ENCODE results near the gene TMEM117.
A peak's percentile ranks its signal among the peaks of the same experiment; 100 is the strongest.
"Not testable (repeated sequence)": the region's sequence is repeated elsewhere in the genome, so short reads cannot be mapped to it uniquely, and the experiment has no call there.

The TMEM117 gene

DNA sequence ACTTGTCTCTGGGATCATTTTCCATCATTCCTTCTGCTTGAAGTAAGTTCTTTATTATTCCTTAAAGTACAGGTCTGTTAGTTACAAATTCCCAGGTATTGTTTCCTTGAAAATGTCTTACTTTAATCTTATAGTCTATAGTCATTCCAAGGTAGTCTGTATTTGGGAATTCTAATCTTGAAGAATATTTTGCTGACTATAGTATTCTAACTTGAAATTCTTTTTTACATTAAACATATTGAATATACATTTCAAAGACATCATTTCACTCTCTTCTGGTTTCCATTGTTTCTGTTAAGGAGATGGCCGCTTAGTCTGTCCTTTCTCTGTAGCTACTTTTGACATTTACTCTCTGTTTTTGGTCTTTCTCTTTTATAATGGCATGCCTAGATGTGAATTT is 399.8 kb downstream of the TMEM117 start:
- DNase-seq = no peak

DNA sequence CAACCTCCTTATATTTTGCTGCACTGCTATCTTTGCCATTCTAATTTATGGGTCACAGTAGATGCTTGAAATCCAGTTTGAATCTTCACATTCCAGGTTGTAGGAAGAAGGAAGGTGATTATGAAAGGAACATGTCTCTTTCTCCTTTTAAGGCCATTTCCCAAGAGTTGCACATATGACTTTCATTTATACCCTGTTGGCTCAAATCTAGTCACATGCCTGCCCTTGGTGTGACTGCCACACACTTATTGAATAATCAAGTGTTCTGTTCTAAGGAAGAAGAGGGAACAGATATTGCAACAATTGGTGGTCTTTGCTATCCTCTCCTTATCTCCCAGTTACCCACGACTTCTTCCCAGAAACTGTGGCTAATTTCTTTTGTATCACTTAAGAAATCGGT is 404.3 kb downstream of the TMEM117 start:
- no peak for DNase-seq

DNA sequence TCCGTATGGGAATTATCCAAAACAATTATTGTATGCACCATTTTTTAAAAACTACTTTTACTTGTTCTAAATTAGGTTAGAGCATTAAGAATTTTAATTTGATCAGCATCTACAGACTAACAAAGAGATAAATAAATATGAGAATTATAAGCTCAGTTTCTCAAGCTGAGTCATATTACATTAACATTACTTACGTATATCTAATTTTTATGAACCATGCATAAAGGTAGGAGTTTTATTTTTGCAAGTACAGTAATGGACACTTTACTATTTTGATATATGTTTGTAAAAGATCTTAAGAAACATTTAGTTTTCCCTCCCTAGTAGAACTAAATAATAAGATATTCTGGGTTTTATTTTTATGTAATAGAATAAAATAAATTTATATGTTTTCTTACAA is 410.1 kb downstream of the TMEM117 start:
- DNase-seq = no peak

DNA sequence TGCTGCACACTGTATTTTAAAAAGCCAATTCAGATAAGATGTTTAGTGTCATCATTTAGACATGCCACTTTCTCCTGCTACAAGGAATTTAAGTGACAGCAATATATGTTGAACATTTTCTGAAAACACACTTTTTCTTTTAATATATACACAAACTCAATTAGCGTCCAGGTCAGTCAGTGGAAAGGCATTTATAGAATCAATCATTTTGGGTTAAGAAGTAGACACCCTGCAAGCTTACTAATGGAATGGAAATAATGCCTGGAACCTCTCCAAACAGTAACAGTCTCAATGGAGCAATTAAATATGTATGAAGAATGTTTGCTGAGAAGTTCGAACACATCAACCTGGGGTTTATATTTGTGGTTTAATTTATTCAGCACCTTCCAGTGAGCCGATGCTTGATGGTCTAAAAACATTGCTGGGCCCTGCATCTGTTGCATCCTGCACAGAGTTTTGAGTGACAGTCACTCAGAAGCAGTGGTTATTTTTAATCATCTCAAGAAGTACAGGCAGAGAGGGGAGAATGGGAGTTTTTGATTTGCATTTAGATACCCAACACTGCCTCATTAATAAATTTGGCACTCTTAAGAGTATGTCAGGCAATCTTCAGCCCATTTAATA is 410.7 kb downstream of the TMEM117 start:
- no peak for DNase-seq

DNA sequence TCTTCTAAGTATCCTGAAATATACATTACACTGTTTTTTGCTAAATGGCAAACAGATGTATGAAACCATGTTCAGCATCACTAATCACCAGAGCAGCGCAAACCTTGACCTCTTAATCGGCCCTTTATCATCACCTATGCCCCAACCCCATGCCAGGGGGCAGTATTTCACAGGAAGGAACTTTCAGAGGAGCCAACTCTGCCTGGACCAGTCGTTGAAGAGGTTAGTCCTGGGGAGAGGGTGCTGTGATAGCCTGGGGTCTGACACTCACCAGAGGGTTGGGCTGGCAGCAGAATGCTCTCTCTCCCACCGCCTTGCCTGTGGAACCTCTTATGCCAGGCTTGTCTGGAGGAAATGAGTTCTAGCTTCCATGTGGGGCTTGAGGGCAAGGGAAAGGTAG is 411.7 kb downstream of the TMEM117 start:
- DNase-seq = no peak

DNA sequence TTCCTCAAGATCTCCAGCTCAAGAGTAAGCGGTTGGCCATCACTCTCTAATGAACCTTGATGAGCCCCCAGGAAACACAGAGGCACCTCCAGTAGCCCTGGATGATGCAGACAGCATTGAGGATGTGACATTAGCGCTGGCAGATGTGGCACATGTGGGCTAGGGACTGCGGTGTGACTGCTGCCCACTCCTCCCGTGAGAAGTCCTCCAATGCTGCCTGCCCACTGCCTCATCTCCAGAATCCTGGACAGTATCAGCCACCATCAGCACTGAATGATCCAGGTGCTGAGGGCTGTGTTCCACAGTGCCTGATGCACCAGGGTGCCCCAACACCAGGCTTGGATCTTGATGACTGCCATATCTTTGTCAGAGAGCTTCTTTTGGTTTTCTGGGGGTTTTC is 412.6 kb downstream of the TMEM117 start:
- DNase-seq = no peak

DNA sequence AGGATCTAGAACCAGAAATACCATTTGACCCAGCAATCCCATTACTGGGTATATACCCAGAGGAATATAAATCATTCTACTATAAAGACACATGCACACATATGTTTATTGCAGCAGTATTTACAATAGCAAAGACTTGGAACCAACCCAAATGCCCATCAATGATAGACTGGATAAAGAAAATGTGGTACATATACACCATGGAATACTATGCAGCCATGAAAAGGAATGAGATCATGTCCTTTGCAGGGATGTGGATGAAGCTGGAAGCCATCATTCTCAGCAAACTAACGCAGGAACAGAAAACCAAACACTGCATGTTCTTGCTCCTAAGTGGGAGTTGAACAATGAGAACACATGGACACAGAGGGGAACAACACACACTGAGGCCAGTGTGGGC is 414.6 kb downstream of the TMEM117 start:
- not testable (repeated sequence) for DNase-seq

DNA sequence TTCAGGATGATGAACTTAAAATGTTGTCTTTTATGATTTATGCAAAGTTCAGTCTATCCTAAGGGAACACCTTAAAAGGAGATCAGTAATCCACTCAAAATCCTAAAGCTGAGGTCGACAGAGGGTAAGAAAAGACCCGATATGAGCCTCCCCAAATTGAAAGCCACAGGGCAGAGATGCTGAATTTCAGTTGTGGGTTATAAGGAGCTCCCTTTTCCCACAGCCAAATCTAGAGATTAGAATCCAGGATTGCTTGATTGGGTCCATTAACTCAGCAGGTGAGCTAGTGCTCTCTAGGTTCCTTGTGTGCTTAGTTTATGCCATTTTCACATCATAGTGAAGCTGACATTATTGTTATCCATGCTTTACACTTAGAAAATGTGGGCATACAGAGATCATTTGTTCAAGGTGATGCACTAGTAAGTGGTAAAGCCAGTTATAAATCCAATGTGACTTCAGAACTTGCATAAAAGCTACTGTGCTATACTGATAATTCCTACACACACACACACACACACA is 417.5 kb downstream of the TMEM117 start:
- peak in 1 of 2 experiments; percentile 43 for DNase-seq

DNA sequence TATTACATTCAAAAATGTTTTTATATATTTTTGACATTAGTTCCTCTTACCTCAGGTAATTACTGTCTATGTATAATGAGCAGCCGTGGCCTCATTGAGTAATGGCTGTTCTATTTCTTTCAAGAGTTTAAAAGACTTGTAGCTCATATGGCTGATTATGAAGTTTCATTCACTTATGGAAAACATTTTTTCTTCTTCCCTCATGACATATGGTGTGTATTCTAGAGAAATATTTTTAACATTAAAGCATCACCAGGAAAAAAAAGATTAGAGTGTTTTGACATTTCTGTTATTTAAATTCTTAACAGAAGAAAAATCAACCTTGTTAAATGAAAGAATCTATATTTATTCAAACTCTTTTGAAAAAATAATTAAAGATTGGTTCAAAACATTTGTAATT is 422.4 kb downstream of the TMEM117 start:
- no peak for DNase-seq

DNA sequence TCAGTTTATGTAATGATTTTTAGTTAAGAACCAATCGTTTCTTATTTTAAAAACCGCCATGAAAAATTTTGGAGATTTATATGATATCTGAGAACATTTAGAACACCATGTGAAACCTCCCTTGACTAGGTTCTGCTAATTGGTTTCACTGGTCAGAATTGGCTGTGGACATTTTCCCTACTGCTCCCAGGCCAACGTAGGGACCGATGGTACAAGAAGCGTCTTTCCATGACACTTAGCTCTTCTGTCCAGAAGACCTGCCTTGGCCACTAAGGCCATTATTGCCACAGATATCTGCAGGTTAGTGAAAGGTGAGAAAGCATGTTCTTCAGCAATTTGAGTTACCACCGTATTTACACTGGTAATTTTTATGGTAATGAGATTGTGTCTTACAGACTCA is 424.0 kb downstream of the TMEM117 start:
- DNase-seq = no peak

DNA sequence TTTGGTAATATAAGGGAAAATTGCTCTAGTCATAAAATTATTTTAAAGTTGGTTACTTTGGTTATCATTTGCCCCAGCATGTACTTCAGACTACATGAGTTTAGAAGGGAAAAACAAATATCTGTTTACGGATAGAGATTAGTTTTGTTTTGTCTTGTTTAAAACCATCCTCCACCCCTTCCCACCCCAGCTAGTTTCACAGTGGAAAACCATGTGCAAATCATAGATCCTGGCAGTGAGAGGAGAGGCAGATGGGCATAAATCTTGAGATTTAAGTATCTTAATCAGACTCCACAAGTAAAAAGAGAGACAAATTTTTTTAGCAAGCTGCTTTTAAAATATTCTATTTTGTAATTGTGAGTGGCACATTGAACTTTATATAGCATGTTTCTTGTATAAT is 424.7 kb downstream of the TMEM117 start:
- no peak for DNase-seq

DNA sequence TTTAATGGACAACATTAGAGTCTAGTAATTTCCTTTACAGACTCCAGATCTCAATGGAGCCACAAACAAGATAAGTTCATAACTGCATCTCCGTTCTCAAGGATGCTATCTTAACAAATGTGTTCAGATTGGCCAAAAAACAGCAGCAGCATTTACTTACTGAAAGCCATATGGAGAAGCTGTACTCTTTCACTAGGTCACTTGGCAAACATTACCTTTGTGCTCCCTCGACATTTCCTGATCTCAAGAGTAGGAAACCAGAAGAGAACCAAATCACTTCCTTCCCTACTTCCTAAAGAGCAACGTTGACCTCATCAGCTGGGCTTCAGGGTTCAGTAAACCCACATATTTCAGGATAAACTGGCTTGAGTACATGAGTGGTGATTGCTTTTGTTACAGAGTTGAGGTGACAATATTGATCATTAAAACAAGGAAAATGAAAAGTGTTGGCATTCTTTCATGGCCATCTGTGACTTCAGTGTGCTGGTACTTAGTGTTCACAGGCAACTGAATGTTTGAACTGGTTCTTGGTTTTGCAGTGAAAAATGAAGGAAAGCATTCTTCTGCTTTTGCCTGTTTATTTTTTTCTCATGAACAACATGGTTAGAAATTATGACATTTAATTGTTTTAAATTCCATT is 449.6 kb downstream of the TMEM117 start:
- no peak for DNase-seq

DNA sequence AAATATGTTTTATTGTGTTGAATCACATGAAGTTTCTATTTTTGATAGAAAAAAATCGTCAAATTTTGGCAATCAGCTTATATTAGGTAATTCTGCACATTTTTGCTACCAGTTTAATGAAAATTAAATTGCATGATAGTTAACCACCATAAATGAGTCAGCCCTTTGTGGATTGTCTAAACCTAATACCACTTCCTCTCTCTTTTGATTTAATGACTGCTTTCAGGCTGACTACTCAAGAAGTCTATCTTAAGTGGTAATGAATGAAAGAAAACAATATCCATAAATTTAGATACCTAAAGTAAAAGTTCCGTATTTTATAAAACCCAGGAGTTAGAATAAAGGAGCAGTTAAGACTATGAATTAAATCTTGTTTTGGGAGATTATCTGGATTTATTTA is 450.5 kb downstream of the TMEM117 start:
- DNase-seq = no peak

DNA sequence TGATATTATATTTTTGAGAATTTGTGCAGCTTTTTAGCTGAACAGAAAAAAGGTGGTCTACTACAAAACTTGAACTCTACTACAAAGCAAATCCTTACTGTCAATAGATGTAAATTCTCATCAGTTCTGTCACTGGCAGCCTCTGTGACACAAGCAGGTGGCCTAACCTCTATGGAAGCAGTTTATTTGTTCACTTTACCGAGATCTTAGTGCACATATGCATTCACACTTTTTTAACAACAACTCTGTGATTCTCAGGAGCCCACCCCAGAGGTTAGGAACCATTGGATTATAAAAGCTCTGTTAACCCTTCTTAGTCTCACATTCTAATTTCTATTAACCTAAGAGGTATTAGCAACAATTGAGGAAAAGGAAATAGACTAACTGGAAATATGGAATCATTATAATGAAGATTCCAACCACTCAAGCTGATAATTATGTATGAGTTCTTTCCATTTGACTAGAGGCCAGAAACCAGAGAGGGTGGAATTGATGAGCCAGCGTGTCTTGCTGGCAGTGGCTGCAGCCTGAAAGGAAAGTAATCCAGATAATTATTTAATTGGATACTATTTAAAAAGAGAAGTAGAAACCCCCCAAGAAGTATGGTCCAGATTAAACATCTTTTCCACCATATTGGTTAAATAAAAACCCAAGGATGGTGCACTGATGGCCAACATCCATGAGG is 451.1 kb downstream of the TMEM117 start:
- DNase-seq = no peak

DNA sequence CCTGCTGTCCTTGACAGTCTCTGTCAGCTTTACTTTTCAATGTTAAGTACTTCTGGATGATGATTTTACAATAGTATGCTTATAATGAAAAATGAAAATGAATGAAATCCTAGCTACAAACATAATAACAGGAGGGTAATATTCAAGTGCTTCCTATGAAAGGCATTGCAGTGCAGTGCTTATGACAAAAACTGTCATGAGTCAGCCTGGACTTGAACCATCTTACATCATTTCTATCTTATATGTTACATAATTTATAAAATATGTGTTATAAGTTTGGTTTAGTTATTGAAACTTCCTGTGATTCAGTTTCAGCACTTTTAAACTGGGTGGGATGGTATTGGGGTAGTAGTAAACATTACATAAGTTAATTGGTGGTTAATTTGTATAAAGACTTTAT is 451.7 kb downstream of the TMEM117 start:
- no peak for DNase-seq

DNA sequence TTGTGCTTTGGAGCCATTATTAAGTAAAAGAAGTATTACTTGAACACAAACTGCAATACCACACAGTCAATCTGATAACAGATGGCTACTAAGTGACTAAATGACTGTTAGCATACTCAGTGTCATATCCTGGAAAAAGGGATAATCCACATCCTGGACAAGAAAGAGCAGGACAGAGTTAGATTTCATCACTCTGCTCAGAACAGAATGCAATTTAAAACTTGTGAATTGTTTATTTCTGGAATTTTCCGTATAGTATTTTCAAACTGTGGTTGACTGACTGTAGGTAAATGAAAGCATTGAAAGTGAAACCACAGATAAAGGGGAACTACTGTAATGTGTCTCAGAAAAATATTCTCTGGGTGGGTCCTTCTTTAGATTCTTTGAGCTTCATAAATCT is 458.8 kb downstream of the TMEM117 start:
- no peak for DNase-seq

DNA sequence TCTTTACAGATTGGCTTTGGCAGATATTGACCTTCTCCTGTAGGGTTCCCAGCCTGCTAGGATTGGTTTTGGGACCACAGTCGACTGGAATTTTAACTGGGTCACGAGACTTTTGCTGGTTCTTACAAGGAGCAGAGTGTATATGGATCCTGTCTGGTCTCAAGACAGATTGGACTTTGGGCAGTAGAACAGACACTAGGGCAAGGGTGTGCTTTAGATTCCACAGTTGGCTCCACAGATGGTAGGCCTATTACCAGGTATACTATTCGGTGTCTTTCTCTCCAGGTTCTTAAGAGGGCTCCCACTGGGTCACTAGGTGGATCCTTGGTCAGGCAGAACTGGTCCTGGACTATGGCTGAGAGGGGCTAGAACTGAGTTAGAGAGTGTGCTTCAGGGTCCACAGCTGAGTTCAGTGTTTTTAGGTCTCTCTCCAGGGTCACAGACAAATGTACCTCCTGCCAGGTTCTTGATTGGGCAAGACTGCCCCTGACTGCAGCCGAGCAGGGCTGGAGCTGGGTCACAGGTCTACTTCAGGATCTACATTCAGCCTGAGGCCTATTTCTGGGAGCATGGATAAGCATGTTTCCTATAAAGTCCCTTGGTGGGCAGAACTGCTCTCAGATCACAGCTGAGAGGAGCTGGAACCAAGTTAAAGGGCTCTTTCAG is 460.2 kb downstream of the TMEM117 start:
- DNase-seq = no peak

DNA sequence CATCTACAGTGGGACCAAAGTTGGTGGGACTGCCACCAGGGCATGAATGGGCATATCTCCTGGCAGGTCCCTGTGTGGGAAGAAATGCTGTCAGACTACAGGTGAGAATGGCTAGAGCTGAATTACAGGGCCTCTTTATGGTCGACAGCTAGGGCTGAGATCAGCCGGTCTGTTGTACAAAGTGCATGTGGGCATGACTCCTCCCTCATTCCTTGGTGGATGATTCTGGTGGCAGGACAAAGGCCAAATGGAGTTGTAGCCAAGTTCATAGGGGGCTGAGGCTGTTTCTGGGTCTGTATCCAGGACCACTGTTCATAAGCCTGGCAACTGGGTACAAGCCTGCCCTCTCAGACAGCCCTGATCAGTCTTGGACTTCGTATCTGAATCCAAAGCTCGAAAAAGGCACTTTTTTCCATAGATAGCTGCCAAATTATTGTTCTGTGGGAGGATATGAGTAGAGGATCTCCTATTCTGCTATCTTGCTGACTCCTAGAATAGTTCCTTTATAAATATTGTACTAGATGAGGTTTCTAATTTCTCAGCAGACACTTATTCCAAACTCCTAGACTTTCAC is 460.8 kb downstream of the TMEM117 start:
- DNase-seq = no peak

DNA sequence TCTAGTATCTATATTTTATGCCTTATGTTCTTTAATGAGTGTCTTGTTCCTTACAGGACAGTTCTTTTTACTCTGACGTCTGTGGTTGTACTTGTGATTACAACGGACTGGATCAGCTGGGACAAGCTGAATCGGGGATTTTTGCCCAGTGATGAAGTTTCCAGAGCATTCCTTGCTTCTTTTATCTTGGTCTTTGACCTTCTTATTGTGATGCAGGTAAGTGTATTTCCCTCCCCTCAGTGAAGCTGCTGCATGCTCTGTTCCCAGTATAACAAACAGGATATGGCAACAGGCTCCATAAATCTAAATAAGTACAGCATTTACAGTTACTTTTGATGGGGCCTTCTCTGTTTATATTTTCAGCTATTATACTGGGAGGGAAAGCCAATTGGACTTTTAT is 463.6 kb downstream of the TMEM117 start:
- no peak for DNase-seq

DNA sequence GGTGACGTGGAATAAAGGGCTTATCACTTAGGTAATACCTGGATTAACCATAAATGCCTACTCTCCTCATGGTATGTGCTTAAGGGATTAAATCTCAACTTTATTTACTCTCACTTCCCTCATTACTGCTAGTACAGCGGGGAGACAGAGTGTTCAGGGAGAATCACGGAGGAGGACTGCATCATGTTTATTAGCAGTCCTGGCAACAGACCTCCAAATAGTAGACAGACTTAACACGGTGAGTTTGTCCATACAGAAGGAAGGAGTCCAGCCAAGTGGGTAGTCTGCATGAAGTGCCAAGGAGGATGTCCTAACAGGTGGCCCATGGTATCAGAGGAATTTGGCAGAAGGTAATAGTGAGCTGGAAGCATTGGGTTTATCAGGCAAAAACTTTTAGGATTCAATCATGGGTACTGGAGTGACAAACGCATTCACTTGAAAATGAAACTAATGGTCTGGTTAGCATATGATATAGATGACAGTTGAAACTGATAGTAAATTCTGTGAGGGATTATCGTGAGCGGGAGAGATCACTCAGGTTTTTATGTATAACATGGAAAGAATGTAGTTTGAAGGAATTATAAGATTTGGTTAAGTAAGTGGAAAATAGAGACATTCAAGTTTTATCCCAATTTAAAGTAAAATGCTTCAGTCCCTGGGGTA is 471.8 kb downstream of the TMEM117 start:
- no peak for DNase-seq

DNA sequence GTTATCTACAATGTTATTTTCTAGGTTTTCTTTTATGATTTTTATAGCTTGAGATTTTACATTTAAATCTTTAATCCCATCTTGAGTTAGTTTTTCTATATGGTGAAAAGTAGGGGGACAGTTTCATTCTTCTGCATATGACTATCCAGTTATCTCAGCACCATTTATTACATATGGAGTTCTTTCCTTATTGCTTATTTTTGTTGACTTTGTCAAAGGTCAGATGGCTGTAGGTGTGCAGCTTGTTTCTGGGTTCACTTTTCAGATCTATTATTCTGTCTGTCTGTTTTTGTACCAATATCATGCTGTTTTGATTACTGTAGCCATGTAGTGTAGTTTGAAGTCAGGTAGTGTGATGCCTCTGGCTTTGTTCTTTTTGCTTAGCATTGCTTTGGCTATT is 477.3 kb downstream of the TMEM117 start:
- no peak for DNase-seq

DNA sequence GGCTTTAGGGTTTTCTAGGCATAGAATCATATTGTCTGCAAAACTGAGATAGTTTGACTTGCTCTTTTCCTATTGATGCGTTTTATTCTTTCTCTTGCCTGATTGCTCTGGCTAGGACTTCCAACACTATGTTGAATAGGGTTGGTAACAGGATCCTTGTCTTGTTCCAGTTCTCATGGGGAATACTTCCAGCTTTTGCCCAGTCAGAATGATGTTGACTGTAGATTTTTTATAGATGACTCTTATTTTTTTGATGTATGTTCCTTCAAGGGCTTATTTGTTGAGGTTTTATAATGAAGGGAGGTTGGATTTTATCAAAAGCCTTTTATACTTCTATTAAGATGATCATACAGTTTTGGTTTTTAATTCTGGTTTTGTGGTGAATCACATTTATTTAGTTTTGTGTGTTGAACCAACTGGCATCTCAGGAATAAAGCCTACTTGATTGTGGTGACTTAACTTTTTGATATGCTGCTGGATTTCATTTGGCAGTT is 478.2 kb downstream of the TMEM117 start:
- no peak for DNase-seq

Measured in NCI-H1930 (cell line).